PC-3 (cell line): Measurements from ENCODE around the gene PRR30. TPM values are rescaled to one million over a fixed set of nuclear protein-coding genes. Genes with fewer than 3 reads are reported as not detected.

Source experiments
- ATAC-seq: fragments of 200-7000 bp; cut with Tn5 transposase; 2 replicates; pipeline ENCODE4 v1.9.1; 2020; ENCODE audit warnings: mild to moderate bottlenecking, moderate library complexity
- BruUV-seq: library from RNA; stranded (reverse); fragments of 400-500 nt; replicated peaks from 2 replicates; lab custom pipeline; 2021; lab: Mats Ljungman, UMichigan
- CTCF ChIA-PET: fragments of 300-600 bp; sonication (Branson Sonifier 250); formaldehyde crosslinking; loops from one replicate; lab custom pipeline; 2022; ENCODE audit warnings: antibody characterized with exemption; lab: Charles Lee
- POLR2A ChIA-PET: fragments of 300-600 bp; sonication (Branson Sonifier 250); formaldehyde crosslinking; loops from one replicate; lab custom pipeline; 2022; ENCODE audit warnings: antibody characterized with exemption; ENCODE audit not compliant: unreplicated experiment; lab: Charles Lee
- DNase-seq: peaks from one replicate; pipeline ENCODE4 v3.0.0-alpha.2; 2015
- H2AFZ ChIP-seq: fragments of 300-600 bp; sonication (generic); 2 replicates; pipeline ENCODE4 v1.6.0; 2016; ENCODE audit warnings: antibody characterized with exemption, low read length
- H3F3A ChIP-seq: fragments of 300-600 bp; sonication (generic); one replicate; pipeline ENCODE4 v1.6.0; 2017; ENCODE audit warnings: antibody characterized with exemption, low read length, control low read depth, mild to moderate bottlenecking; ENCODE audit not compliant: unreplicated experiment
- H3K27ac ChIP-seq: fragments of 300-600 bp; sonication (generic); 2 replicates; pipeline ENCODE4 v1.5.1; 2016; ENCODE audit warnings: mild to moderate bottlenecking, low read length
- H3K27me3 ChIP-seq: fragments of 300-600 bp; sonication (generic); 2 replicates; pipeline ENCODE4 v1.6.1; 2016; ENCODE audit warnings: low read length, mixed read lengths
- H3K36me3 ChIP-seq: fragments of 300-600 bp; sonication (generic); 2 replicates; pipeline ENCODE4 v1.6.1; 2016; ENCODE audit warnings: low read depth, mixed run types, low read length, mixed read lengths
- H3K4me1 ChIP-seq: fragments of 300-600 bp; sonication (generic); 2 replicates; pipeline ENCODE4 v1.5.1; 2016; ENCODE audit warnings: low read length; ENCODE audit not compliant: insufficient read depth
- H3K4me2 ChIP-seq: fragments of 300-600 bp; sonication (generic); 2 replicates; pipeline ENCODE4 v1.6.0; 2016; ENCODE audit warnings: low read length
- H3K4me3 ChIP-seq: fragments of 300-600 bp; sonication (generic); 2 replicates; pipeline ENCODE4 v1.5.1; 2016; ENCODE audit warnings: mild to moderate bottlenecking, low read length, mixed read lengths
- H3K79me2 ChIP-seq: fragments of 300-600 bp; sonication (generic); 2 replicates; pipeline ENCODE4 v1.6.1; 2017; ENCODE audit warnings: low read length, mixed read lengths
- H3K9ac ChIP-seq: fragments of 300-600 bp; sonication (generic); 2 replicates; pipeline ENCODE4 v1.6.0; 2016; ENCODE audit warnings: mild to moderate bottlenecking, low read length
- H3K9me2 ChIP-seq: fragments of 300-600 bp; sonication (generic); replicated peaks from 2 replicates; pipeline ENCODE4 v1.6.1; 2016; ENCODE audit warnings: mixed run types, low read length, mixed read lengths
- H3K9me3 ChIP-seq: fragments of 300-600 bp; sonication (generic); 2 replicates; pipeline ENCODE4 v1.6.1; 2016; ENCODE audit warnings: low read length, mixed read lengths
- H4K20me1 ChIP-seq: fragments of 300-600 bp; sonication (generic); 2 replicates; pipeline ENCODE4 v1.6.1; 2016; ENCODE audit warnings: low read length, mixed read lengths
- EZH2 ChIP-seq: fragments of 300-600 bp; sonication (generic); IDR thresholded peaks from one replicate; pipeline ENCODE4 v1.6.1; 2017; ENCODE audit warnings: antibody characterized with exemption, mild to moderate bottlenecking, low read length; ENCODE audit not compliant: unreplicated experiment
- EZH2phosphoT487 ChIP-seq: fragments of 300-600 bp; sonication (generic); IDR thresholded peaks from 2 replicates; pipeline ENCODE4 v1.6.1; 2018; ENCODE audit warnings: mild to moderate bottlenecking, antibody characterized with exemption, low read length, borderline replicate concordance
- intact Hi-C: fragments of 100-400 bp; cut with micrococcal nuclease; formaldehyde crosslinking; loops from 2 replicates; pipeline ENCODE4 v1.9.0; 2023
- total RNA-seq: library from RNA; depleted of rRNA; stranded (reverse); fragments of >200 nt; gene quantifications from 2 replicates; pipeline ENCODE4 v1.2.3, GENCODE V29; 2014
- TF ChIP-seq, protein P1 (sequence below): fragments of 300-600 bp; sonication (generic); conservative IDR thresholded peaks from 2 replicates; pipeline ENCODE4 v1.5.1; 2017; ENCODE audit warnings: antibody characterized with exemption, low read depth, mild to moderate bottlenecking, low read length

The PRR30 gene
- total RNA-seq, 1 experiment from 2014 or later, result not detected

DNA sequence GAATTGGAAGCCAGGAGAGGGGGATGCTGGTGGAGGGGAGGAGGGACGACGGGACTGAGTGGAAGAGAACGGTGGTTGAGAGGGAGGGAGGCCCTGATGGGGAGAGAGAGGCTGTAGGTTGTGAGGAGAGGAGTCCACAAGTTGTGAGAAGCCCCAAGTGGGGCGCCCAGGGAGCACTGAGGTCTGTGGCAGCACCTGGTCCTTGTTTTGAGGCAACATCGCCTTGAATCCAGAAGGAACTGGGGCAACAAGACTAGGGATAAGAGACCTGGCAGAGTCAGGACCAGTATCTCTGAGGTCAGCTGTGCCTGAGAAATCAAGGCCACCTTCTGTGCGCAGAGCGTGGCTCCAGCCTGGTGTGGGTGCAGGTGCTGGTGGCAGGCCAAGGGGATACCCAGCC is 1.1 kb downstream of the PRR30 start:
- no peaks in the 10 kb centered on the region for H3K36me3 ChIP-seq
- ChIA-PET POLR2A (no interaction called here), CTCF (no interaction called here)
- no peak for ATAC-seq
- H3K79me2 ChIP-seq, result peaks cover 13% of the 10 kb centered on the region
- BruUV-seq, result no TSS peak
- H3K9me2 ChIP-seq, result no peaks in the 10 kb centered on the region
- H3K27ac ChIP-seq, result no peak overlapping the region
- no peak overlapping the region for H3K9ac ChIP-seq
- no peak overlapping the region for H3K4me2 ChIP-seq
- intact Hi-C loops, result no loop called here
- H3K9me3 ChIP-seq, result peaks cover 5% of the 10 kb centered on the region; the same call in 1 of the 2 replicates
- no peak for DNase-seq
- H3F3A ChIP-seq, result no peaks in the 10 kb centered on the region
- peaks cover 4% of the 10 kb centered on the region; the same call in 1 of the 2 replicates for H4K20me1 ChIP-seq
- H3K4me1 ChIP-seq, result peaks cover 5% of the 10 kb centered on the region
- H3K4me3 ChIP-seq, result no peak overlapping the region
- TF ChIP-seq, protein P1, sequence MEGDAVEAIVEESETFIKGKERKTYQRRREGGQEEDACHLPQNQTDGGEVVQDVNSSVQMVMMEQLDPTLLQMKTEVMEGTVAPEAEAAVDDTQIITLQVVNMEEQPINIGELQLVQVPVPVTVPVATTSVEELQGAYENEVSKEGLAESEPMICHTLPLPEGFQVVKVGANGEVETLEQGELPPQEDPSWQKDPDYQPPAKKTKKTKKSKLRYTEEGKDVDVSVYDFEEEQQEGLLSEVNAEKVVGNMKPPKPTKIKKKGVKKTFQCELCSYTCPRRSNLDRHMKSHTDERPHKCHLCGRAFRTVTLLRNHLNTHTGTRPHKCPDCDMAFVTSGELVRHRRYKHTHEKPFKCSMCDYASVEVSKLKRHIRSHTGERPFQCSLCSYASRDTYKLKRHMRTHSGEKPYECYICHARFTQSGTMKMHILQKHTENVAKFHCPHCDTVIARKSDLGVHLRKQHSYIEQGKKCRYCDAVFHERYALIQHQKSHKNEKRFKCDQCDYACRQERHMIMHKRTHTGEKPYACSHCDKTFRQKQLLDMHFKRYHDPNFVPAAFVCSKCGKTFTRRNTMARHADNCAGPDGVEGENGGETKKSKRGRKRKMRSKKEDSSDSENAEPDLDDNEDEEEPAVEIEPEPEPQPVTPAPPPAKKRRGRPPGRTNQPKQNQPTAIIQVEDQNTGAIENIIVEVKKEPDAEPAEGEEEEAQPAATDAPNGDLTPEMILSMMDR, result no peak
- TF ChIP-seq EZH2phosphoT487 (no peak), EZH2 (no peak)
- H3K27me3 ChIP-seq, result peaks cover 6% of the 10 kb centered on the region; the same call in 1 of the 2 replicates
- H2AFZ ChIP-seq, result no peak overlapping the region

DNA sequence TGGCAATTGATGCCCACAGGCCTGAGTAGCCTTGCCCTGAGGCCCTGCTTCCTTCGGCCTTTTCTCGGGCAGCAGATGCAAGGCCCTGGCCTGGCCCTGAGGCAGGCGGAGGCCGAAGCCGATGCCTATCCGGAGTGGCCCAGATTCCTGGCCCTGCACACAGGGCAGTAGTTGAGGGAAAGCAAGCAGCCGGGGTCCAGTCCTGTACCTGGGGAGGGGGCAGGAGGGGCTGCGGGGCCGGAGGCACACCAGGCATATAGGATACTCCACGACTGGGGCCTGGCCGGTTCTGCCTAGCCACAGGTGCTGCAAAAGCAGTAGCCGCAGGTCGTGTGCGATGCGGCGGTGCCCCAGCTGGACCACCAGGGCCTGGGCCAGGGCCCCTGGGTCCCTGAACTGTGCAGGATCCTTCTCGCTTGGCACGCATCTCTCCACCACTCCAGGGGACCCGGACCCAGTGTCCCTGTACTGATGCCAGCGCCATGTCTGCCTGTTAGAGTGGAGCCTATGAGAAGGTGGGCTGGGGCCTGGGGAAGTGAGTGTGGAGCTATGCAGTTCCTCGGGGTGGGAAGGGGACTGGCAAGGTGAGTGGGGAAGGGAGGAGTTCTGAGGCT is 1.8 kb downstream of the PRR30 start:
- CTCF ChIA-PET, result no interaction called here
- BruUV-seq, result no TSS peak

DNA sequence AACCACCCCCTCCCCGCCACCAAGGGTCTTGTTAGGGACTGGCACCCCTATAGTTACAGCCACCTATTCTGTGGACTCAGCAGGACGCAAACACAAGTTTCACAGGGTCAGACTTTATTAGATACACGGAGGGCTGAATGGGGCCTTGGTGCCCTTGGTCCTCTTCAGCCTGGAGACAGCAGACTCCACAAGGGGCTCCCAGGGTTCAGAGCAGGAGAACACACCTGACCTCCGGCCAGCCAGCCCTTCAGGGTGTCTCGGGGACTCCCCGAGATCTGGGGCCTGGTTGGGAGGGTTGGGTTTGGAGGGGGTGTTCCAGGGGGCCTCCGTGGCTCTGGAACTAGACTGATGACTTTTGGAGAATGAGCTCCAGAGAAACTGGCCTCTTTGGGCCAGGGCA is 2.5 kb downstream of the PRR30 start:
- H3K27me3 ChIP-seq, result no peaks in the 10 kb centered on the region
- peaks cover 2% of the 10 kb centered on the region; the same call in 1 of the 2 replicates for H3K36me3 ChIP-seq
- TF ChIP-seq EZH2, result no peak
- TF ChIP-seq EZH2phosphoT487, result no peak
- TF ChIP-seq, protein P1, result no peak
- no peak overlapping the region for H3K4me2 ChIP-seq
- no TSS peak for BruUV-seq
- H3K79me2 ChIP-seq, result peaks cover 22% of the 10 kb centered on the region
- H2AFZ ChIP-seq, result no peak overlapping the region
- ATAC-seq (no peak), DNase-seq (no peak)
- H3K9me2 ChIP-seq, result no peaks in the 10 kb centered on the region
- no peak overlapping the region for H3K27ac ChIP-seq
- intact Hi-C loops, result no loop called here
- CTCF ChIA-PET, result no interaction called here
- H3K9me3 ChIP-seq, result no peaks in the 10 kb centered on the region
- no peaks in the 10 kb centered on the region for H3F3A ChIP-seq
- H3K4me1 ChIP-seq, result peaks cover 9% of the 10 kb centered on the region
- H4K20me1 ChIP-seq, result peaks cover 9% of the 10 kb centered on the region; the same call in 1 of the 2 replicates
- POLR2A ChIA-PET, result no interaction called here
- H3K4me3 ChIP-seq, result no peak overlapping the region
- no peak overlapping the region for H3K9ac ChIP-seq

More for the DNA sequence above, 1.8 kb downstream of the PRR30 start:
- H3K4me2 ChIP-seq, result no peak overlapping the region
- peaks cover 9% of the 10 kb centered on the region; the same call in 1 of the 2 replicates for H4K20me1 ChIP-seq
- POLR2A ChIA-PET, result no interaction called here
- DNase-seq, result no peak
- H3K9me3 ChIP-seq, result no peaks in the 10 kb centered on the region
- intact Hi-C loops, result no loop called here
- H3K9me2 ChIP-seq, result no peaks in the 10 kb centered on the region
- H3F3A ChIP-seq, result no peaks in the 10 kb centered on the region
- H3K79me2 ChIP-seq, result peaks cover 20% of the 10 kb centered on the region
- no peak for ATAC-seq
- H2AFZ ChIP-seq, result no peak overlapping the region
- H3K4me3 ChIP-seq, result no peak overlapping the region
- TF ChIP-seq, protein P1, result no peak
- no peak for TF ChIP-seq EZH2phosphoT487
- no peak for TF ChIP-seq EZH2
- H3K9ac ChIP-seq, result no peak overlapping the region
- no peaks in the 10 kb centered on the region for H3K27me3 ChIP-seq
- peaks cover 9% of the 10 kb centered on the region for H3K4me1 ChIP-seq
- H3K36me3 ChIP-seq, result no peaks in the 10 kb centered on the region; the same call in 1 of the 2 replicates
- H3K27ac ChIP-seq, result no peak overlapping the region
